HG02588 (cell line): ENCODE measurements around the gene TTLL3.
"Not testable (repeated sequence)": the region's sequence is repeated elsewhere in the genome, so short reads cannot be mapped to it uniquely, and the experiment has no call there.

Experiments
- ATAC-seq: cut with Tn5 transposase; IDR thresholded peaks from one replicate; pipeline ENCODE4 v1.9.1; 2021; ENCODE audit warnings: mild to moderate bottlenecking, moderate library complexity; ENCODE audit not compliant: unreplicated experiment

Gene TTLL3

DNA sequence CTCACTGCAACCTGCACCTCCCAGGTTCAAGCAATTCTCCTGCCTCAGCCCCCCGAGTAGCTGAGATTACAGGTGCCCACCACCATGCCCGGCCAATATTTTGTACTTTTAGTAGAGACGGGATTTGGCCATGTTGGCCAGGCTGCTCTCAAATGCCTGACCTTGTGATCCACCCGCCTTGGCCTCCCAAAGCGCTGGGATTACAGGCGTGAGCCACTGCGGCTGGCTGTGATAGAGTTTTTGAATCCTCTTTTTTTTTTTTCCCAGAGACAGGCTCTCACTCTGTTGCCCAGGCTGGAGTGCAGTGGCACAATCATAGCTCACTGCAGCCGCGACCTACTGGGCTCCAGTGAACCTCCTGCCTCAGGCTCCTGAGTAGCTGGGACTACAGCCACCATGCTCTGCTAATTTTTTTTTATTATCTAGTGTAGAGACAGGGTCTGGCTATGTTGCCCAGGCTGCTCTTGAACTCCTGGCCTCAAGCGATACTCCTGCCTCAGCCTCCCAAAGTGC lies 55.1 kb downstream of the TTLL3 start:
- not testable (repeated sequence) for ATAC-seq

DNA sequence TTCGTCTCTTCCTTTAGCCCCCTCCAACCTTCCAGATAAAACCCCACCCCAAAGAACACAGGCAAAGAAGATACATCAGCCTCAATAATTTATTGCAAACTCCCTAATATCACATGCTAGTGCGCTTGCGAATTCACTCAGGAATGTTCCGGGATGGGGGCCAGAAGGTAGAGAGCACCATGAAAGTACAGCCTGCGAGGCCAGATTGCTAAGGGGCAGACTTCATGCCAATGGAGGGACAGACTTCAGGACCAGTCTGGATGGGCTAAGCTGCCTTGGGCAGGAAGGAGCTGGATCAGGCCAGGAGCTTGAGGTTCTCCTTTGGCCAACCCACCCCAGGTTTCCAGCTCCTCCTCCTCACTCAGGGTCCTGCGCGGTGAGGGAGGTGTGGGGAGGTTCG lies 56.6 kb downstream of the TTLL3 start:
- ATAC-seq = no peak

DNA sequence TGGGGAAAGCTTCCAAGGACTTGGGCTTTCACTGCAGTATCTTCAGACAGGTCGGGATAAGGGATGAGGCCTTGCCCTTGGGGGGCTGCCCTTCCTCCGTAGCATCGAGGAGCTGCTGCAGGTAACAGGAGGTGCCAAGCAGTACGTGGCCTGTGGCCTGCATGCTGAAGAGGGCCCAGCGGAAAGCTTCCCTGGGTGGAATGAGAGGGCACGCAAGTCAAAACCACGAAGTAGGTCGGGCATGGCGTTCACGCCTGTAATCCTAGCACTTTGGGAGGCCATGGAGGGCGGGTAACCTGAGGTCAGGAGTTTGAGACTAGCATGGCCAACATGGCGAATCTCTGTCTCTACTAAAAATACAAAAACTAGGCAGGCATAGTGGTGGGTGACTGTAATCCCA lies 57.0 kb downstream of the TTLL3 start:
- no peak for ATAC-seq

DNA sequence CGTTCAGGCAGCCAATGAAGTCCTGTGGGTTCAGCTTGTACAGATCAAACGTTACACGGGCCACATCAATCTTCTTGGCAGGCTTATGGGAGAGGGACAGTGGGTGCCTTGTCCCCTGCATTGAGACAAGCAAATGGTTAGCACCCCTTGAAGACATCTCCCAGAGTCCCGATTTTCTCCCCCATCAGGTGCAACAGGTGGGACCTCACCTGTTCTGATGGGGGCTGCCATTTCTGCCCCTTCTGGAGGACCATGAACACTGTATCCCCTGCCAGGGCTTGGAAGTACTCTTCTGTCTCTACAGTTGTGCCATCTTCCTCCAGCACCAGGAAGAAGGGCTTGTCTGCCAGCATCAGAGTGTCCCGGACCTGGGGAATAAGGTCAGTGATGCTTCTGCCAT lies 59.9 kb downstream of the TTLL3 start:
- no peak for ATAC-seq

DNA sequence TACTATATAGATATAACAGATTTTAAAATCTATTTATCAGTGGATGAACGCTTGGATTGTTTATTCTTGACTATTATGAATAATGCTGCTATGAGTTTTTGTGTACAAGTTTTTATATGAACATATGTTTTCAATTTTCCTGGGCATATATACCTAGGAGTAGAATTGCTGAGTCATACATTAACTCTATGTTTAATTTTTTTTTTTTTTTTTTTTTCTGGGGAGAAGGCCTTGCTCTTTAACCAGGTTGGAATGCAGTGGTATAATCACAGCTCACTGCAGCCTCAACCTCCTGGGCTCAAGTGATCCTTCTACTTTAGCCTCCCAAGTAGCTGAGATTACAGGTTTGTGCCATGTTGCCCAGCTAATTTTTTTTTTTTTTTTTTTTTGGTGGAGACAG lies 60.9 kb downstream of the TTLL3 start:
- no peak for ATAC-seq

DNA sequence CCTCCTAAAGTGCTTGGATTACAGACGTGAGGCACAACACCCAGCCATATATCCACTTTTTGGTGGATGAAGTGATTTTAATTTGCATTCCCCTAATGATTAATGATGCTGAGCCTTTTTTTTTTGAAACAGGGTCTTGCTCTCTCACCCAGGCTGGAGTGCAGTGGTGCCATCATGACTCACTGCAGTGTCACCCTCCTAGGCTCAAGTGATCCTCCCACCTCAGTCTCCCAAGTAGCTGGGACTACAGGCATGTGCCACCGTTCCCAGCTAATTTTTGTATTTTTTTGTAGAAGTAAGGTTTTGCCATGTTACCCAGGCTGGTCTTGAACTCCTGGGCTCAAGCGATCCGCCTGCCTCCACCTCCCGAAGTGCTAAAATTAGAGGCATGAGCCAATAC lies 62.0 kb downstream of the TTLL3 start:
- ATAC-seq = not testable (repeated sequence)

DNA sequence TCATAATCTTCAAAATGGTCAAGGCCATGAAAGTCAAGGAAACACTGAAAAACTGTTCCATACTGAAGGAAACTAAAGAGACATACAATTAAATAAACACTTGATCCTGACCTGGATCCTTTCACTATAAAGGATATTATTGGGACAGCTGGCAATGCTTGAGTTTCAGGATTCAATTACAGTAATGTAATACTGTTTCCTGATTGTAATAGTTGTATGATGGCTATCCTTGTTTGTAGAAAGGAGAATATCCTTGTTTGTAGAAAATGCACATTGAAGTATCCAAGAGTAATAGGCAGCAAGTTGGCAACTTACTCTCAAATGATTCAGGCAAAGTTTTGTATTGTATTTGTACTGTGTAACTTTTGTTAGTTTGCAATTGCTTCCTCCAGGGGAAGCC lies 65.4 kb downstream of the TTLL3 start:
- no peak for ATAC-seq

DNA sequence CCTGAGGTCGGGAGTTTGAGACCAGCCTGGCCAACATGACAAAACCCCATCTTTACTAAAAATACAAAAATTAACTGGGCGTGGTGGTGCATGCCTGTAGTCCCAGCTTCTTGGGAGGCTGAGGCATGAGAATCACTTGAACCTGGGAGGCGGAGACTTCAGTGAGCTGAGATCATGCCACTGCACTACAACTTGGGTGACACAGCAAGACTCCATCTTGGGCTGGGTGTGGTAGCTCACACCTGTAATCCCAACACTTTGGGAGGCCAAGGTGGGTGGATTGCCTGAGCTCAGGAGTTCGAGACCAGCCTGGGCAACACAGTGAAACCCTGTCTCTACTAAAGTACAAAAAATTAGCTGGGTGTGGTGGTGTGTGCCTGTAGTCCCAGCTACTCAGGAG lies 66.2 kb downstream of the TTLL3 start:
- ATAC-seq = not testable (repeated sequence)

DNA sequence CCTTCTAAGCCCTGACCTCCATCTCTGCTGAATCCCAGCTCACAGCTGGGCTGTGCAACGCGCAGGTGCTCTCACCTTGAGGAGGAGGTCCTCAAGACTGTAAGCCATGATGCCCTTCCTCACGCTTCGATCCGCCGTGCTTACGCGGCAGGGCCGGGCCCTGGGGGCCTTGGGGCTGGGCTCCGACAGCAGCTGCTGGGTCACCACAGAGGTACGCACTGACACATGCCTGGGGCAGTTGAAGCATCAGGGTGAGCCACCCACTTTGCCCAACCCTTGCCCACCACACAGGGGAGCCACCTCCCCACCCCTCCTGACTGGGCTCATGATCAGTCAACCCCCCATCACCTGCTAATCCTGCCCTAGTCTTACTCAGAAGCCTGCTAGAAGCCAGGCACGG lies 66.9 kb downstream of the TTLL3 start:
- no peak for ATAC-seq

DNA sequence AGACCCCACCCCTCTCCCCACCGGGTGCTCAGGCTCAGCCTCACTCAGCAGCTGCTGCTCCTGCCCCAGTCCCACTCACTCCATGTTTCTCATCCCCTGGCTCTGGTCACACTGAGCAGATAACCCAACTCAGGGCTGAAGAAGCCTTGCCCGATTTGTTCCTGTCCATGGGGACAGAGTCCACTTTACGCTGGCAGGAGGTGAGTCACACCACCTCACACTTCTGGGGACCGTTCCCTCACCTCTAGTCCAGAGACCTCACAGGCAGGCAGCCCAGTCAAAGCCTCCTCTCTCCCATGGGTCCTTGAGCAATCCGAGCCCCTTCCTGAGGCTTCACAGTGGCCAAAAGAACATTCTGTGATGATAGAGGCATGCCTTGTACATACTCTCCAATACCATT lies 68.6 kb downstream of the TTLL3 start:
- ATAC-seq = no peak

DNA sequence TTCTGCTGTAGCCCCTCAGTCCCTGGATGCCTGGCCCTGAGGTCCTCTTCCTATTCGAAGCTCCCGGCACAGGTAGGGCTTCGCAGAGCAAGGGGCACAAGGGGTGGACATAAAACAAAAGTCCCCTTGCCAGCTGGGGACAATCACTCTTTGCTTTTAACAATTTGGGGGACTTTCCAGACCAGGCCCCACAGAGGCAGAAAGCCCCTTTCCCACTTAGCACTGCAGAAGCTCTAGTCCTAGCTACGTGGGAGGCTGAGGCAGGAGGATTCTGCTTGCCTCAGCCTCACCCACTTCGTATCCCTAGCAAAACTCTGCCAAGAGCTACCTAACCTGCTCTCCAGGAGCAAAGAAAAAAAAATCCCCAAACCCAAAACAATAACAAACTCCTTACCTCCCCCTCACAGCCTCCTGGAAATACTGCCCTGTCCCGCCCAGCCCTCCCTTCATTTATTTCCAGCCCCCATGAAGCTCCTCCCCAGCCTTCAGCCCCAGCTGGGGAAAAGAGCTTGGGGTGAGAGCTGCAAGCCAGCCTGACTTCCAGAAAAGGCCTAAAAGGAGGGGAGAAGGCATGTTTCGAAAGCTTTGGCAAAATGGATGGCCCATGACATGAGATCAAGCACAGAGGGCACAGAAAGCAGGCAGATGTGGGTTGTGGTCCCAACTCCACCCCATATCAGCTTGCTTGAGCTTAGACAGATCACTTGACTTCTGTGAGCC lies 69.9 kb downstream of the TTLL3 start, which contains the start of gene CIDEC:
TSS of gene CIDEC (minus strand) at position 424 of the 720 bp plus-strand sequence. CDS start 1,767 bp downstream, outside the sequence.
- ATAC-seq = no peak

DNA sequence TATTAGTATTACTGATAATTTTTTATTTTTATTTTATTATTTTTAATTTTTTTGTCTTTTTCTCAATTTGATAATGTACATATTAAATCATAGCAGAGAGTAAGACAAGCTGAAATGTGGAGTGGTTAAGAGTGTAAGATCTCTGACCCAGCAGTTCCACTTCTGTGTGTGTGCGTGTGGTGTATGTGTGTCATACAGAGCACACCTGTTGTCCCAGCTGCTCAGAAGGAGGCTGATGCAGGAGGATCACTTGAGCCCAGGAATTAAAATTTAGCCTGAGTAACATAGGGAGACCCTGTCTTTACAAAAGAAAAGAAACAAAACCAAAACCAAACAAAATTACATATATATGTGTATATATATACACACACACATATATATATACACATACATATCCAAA lies 71.4 kb downstream of the TTLL3 start:
- ATAC-seq = no peak

DNA sequence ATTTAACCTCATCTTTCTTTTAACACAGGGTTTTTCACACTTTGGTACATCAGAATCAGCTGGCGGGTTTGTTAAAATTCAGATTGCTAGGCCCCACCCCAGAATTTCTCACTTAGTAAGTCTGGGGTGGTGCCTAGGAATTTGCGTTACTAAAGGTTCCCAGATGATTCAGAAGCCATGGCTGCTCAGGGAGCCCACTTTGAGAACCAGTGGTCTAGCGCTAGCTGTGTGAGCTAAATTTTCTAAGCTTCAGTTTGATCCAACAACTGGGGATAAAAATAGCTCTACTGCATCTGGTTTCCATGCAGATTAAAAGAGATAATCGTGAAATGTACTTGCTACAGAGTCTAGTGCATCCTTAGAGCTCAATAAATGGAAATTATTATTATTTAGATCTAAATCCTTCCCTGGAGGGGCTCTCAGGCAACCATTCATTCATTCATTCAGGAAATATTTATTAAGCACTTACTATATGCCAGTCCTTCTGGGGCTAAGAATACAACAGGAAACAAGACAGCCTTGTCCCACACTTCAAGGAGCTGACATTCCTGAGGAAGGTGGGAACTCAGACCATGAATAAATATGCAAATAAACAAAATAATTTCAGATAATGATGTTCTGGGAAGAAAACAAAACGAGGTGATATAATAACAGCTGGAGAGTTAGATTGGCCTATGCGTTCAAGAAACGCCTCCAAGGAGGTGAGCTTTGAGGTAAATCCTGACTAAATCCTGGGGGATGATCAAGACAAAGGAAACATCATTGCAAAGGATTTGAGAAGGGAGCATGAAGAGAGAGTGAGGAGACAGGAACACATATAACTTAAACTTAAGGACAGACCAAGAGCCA lies 73.9 kb downstream of the TTLL3 start:
- no peak for ATAC-seq

DNA sequence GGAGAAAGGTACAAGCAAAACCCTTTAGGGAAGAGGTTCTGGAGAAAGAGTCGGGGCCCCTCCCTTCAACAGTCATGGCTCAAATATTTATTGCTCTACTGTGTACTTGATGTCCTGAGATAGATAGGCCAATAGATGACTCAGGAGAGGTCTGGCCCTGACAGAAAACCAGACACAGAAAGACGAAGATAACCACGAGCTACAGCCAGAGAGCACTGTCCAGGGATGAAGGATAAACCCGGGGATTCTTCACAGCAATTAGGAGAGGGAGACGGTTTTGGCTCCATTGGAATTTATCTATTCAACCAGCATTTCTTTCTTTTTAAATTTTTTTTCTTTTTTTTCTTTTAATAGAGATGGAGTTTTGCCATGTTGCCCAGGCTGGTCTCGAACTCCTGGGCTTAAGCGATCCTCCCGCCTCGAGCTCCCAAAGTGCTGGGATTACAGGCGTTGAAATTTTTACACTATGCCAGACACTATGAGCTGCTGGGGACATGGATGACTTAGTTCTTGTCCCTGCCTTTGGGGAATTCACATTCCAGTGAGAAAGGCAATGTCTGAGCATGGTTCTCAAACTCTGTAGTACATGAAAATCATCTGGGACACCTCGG lies 74.6 kb downstream of the TTLL3 start:
- no peak for ATAC-seq
